Left lobe of liver (tissue), 2 donors: ENCODE measurements around the gene ADAMTS1. TPM values are rescaled to one million over a fixed set of nuclear protein-coding genes. Genes with fewer than 3 reads are reported as not detected.
"Not testable (repeated sequence)": the region's sequence is repeated elsewhere in the genome, so short reads cannot be mapped to it uniquely, and the experiment has no call there.

Experiments used
- ATAC-seq: fragments of 200-7000 bp; cut with Tn5 transposase; one replicate; pipeline ENCODE4 v1.9.1; 2020; ENCODE audit warnings: mild to moderate bottlenecking, moderate library complexity
- DNase-seq: peaks from one replicate; pipeline ENCODE4 v3.0.0-alpha.2; 2020; ENCODE audit warnings: low spot score
- total RNA-seq: library from RNA; stranded (reverse); gene quantifications from one replicate; pipeline ENCODE4 v1.2.1, GENCODE V29; 2021
- donor health status: DM: no; HTN: no; CAD: no; lungs with moderate emphysema.
- donor health status: DM: no; HTN: yes; CAD: no.

The ADAMTS1 gene
- 3.3 TPM for total RNA-seq

- ATAC-seq (peak; percentile 67), DNase-seq (peak; percentile 81)
Measured at GRCh38 chr21:26845066-26845758, at the start of gene ADAMTS1. TSS of gene ADAMTS1 (minus strand) at chr21:26845409. CDS start at chr21:26844954, 455 bp downstream.

- ATAC-seq (no peak), DNase-seq (no peak)
Measured at GRCh38 chr21:26892151-26892550, 46.9 kb upstream of the ADAMTS1 start.

GRCh38 chr21:26888931-26889330, 43.7 kb upstream of the ADAMTS1 start:
- ATAC-seq (no peak), DNase-seq (no peak)

DNA sequence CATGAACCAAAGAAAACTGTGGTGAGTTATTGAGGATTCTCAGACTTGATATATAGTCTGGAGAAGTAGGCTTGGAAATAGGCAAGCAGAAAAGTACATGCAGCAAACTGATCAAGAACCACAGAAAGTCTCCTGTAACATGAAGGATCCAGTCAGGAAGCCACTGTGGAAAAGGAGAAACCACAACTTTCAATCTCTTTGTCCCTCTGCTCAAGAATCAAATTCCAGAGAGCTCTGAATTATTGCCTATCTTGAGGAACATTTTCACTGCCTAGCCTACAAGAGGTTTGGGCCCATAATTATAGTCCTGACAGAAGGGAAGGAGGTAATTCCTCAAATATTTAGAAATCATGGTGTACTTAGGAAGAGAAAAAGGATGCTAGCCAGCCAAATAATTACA, 43.0 kb upstream of the ADAMTS1 start:
- no peak for DNase-seq
- ATAC-seq: no peak

- ATAC-seq (peak; percentile 26), DNase-seq (no peak)
Measured at GRCh38 chr21:26887251-26887650, 42.0 kb upstream of the ADAMTS1 start.

DNA sequence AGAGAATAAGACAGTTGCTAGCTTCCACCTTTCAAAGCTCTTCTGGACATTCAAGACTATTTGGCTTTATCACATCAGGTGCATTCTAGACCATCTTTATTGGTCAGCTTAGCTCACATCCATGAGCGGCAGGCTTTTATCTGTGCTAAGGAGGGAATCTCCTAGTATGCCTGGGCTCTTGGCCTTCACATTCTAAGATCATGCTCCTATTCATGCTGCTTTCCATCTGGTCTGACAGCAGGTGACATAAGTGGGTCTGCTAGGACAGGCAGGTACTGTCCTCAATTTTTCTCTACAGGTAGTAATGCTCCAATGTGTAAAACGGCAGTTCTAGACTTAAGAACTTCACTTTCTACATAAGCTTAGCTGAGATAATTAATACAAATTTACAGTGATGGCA, 39.2 kb upstream of the ADAMTS1 start:
- ATAC-seq (no peak), DNase-seq (no peak)

DNA sequence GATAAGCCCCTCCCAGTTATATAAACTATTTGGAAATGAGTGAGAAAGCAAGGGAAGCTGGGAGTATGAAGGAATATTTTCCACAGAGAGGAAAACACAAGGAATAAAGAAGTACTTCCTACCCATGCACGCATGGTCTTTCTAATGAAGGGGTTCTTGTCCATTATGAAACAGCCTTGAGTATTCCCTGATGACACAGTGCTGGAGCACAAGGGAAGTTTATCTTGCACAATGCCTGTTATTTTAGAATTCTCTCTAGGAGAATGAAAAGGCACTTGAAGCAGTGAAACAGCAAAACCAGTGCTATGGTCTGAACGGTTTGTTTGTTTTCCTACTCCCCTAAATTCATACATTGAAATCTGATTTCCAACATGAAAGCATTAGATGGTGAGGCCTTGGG, 38.6 kb upstream of the ADAMTS1 start:
- no peak for DNase-seq
- ATAC-seq: no peak

GRCh38 chr21:26881504-26882228, 36.5 kb upstream of the ADAMTS1 start:
- no peak for DNase-seq
- peak; percentile 26 for ATAC-seq

DNA sequence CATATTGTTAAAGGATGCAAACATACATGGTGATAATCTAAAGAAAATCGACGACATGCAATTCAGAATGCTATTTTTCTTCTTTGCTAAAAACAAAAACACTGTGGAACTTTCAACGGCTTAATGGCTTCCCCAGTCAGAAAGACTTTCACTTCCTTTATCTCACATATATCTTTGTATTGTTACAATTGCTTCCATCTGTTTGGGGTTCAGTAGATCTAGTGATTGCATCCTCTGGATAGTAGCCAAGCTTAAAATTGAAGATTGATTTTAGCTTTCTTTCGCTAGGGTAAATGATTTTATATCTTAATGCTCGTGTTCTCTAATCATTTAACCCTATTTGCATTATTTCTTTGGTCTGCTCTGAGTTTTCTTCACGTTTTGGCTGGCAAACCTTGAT, 31.8 kb upstream of the ADAMTS1 start:
- no peak for ATAC-seq
- no peak for DNase-seq

GRCh38 chr21:26874347-26874746, 29.1 kb upstream of the ADAMTS1 start:
- no peak for ATAC-seq
- no peak for DNase-seq

DNA sequence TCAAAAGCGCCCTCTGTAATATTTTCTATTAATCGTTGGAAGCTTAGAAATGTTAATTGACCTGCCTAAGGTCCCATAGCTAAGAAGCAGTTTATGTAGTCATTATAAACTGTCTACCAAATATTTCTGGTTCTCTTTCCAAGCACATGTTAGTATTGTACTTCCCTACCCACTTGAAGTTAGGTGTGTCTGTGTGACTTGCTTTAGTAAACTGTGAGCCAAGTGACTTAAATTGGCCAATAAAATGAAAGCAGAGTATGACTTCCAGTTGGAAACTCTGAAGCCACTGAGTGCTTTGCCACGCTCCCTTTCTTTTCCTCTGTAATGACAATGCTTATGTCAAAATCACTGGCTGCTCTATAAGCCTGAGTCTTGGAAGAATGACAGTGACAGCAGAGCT, 20.6 kb upstream of the ADAMTS1 start:
- no peak for ATAC-seq
- no peak for DNase-seq

DNA sequence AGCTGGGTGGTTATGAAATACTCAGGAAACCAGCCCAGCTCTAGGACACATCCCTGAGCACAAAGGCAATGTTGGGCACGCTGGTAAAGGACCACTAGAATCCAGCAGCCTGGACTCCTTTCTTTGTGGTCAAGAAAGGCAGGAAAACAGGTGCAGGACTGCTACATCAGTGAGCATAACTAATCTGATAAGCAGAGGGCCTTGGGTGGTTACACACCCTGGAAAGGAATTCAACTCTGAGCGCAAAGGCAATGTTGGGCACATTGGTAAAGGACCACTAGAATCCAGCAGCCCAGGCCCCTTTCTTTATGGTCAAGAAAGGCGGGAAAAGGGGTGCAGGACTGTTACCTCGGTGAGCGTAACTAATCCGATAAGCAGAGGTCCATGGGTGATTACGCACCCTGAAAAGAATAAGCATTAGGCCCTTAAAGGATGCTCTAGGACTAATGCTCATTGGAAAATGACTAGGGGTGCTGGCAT, 11.7 kb upstream of the ADAMTS1 start:
- DNase-seq, ATAC-seq: not testable (repeated sequence)

DNA sequence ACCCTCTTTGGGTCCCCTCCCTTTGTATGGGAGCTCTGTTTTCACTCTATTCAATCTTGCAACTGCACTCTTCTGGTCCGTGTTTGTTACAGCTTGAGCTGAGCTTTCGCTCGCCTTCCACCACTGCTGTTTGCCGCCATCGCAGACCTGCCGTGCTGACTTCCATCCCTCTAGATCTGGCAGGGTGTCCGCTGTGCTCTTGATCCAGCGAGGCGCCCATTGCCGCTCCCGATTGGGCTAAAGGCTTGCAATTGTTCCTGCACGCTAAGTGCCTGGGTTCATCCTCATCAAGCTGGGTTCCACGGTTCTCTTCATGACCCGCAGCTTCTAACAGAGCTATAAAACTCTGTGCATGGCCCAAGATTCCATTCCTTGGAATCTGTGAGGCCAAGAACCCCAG, 9.5 kb upstream of the ADAMTS1 start:
- DNase-seq, ATAC-seq: not testable (repeated sequence)

DNA sequence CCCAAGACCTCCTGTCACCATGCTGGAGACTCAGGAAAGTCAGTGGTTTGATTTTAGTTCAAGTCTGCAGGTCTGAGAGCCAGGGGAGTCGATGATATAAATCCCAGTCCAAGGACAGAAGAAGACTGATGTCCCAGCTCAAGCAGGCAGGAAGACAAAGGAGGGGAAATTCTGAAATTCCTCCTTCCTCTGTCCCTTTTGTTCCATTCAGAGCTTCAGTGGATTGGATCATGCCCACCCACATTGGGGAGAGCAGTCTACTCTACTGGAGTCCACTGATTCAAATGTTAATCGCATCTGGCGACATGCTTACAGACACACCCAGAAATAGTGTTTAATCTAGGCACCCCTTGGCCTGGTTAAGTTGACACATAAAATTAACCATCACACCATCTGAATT, 7.2 kb upstream of the ADAMTS1 start:
- ATAC-seq (no peak), DNase-seq (no peak)

DNA sequence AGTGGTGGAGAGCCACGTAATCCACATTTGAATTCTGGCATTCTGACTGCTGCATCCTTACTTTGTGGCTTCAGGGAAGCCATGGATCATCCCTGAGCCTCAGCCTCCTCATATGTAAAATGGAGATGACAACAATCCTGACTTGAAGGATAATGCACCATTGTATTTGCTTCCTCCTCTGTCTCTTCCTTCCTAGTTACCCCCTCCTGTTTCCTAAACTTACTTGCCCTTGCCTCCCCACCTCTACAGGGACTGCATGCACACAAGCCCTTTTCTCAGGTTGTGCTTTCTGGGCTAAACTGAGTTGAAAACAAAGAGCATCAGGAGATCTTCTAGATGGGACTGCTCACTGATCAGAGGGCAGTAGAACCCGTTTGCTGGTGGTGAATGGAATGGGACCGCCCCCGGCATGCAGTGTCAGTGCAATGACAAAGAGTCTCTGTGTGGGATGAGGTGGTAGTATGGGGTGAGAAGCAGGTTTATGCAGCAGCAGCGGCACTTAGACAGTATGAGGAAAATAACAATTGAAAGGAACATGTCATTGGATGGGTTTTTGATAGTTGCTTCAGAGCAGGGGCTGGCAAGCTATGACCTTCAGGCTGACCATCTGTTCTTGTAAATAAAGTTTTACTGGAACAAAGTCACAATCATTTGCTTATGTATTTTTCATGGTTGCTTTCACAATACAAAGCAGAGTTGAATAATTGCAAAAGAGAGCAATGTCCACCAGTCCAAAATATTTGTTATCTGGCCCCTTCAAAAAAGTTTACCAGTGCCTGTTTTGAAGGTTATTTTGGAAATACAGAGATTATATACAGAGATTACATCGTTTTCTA, 6.1 kb upstream of the ADAMTS1 start:
- no peak for DNase-seq
- ATAC-seq: peak; percentile 37

DNA sequence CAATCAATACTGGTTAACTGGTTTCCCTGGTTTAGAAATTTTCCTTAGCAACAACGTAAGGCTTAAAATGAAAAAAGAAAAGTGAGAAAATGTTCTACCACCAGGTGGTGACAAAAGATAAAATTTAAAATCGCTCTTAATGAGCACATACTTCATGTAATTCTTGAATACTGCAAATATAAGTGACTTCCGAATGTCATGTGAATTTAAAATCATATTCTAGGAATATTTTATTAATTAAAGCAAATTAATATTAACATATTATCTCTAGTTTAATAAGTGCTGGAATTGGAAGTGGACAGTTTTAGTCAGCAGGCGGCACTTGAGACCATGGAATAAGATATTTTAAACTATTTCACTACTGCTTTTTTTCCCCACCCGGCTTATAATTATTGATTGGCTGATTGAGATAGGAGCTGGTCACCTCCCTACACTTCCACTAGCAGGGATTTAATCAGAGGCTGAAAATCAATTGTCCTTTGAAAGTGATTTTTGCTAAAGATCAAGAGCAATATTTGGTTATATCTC, 5.0 kb upstream of the ADAMTS1 start:
- peak; percentile 17 for ATAC-seq

DNA sequence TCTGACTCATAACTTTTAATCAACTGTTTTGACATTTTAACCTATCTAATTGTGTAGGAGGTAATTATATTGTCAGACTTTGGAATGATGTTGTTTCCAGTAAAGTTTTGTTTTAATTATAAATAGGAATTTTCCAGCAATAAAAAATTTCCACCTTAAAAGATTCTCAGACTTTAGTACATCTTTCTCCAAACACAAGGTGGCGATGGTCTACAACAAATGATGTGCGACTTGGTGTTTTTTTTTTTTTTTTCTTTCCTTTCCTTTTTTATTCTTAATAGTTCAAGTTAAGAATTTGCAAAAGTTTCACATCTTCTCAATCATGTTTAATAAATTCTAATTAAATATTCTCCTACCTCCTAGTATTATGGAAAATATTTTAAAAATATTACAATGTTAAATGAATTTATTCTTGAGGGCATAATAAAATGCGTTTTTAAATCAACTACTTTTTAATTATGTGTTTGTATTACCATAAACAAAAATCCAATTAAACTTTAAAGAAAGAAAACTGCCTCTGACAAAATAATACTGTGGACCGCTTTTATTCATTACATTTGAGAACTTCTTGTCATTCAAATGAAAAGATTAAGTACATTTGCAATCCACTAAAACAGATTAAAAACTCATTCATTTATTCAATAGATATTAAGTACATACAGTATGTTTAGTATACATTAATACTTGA, 4.4 kb upstream of the ADAMTS1 start:
- DNase-seq: no peak
- no peak for ATAC-seq

More for the DNA sequence above, 5.0 kb upstream of the ADAMTS1 start:
- no peak for DNase-seq

DNA sequence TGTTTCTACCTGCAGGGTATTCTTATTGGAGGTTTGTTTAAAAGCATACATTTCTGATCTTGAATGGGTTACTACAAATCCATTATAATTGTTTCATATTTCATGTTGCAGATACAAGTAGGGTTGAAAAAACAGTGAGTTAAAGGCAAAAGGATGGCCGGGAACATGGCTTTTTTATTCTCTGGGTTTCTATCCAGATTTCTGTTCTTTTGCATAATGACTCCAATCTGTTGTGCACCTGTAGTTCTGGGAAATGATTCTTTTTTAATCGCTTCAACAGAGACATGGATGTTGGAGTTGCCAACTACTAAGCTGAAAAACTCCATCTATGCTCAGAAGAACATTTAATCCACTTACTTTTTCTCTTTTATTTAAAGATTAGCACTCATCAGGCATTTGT, 2.7 kb upstream of the ADAMTS1 start:
- DNase-seq: no peak
- ATAC-seq: no peak

DNA sequence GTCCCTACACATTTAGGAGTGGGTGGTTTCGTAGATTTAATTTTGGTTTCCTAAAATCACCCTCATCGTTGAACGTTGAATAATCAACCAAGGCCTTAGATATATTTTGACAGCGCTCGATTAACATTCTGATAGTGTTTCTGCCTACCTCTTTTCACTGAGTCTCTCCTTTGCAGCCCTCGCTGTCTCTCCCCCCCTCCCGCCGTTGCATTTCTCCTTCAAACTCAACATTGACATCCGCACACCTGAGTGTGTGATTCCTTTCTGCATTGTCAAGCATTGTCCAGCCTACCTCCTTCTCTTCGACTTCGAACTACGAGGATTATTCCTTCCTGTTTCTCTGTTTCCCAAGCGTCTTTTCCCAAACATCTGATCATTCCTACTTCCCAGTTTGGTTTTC, 1.8 kb upstream of the ADAMTS1 start:
- ATAC-seq (no peak), DNase-seq (no peak)
